DMS79 (cell line): Measurements from ENCODE around the gene TDRD1.

ENCODE experiments used
- DNase-seq: peaks from one replicate; lab custom pipeline; 2025; lab: John Stamatoyannopoulos, UW

Gene TDRD1

DNA sequence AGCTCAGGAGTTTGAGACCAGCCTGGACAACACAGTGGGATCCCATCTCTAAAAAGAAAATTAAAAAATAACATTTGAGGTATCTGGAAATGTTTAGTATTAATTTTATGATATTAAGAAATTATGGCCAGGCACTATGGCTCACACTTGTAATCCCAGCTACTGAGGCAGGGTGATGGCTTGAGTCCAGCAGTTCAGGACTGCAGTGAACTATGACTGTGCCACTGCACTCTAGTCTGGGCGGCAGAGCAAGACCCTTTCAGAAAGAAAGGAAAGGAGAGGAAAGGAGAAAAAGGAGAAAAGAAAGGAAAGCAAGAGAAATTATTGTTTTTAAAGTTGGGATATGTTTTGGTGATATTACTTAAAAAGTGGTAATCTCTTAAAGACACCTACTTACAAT, 2.6 kb upstream of the TDRD1 start:
- no peak for DNase-seq

DNA sequence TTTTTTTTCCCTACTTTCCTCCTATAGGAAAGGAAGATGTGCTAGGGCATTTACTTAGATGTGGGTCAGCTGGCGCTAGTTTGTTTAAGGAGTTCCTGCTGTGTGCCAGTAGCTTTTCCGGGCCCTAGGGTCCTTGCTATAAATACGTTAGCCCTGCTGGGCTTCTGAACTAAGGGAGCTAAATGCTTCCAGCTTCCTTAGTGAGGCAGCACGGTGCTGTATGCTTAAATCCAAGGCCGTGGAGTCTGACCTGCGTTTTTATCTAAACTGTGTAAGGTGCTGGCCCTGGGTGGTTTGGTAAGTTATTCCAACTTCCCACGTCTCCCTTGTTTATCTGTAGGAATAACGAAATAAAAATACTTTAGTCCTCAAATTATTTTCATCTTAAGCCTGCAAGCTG, 594 bp downstream of the TDRD1 start:
- no peak for DNase-seq

DNA sequence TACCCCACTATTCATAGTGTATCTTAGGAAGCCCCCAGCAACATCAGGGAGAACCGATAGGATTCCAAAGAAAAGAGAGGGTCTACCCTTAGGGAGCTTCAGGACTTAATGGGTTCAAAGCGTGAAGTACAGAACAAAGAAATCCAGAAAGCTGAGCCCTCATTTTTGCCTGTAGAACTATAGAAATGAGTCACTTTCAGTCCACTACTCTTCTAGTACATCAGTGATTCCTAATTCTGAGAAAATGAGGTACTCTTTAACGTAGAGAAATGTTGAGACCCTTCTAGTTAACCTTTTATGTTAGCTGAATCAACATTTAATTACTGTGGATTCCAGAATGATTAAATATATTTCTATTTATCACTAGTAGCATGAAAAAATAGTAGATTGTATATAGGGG, 1.8 kb downstream of the TDRD1 start:
- no peak for DNase-seq

DNA sequence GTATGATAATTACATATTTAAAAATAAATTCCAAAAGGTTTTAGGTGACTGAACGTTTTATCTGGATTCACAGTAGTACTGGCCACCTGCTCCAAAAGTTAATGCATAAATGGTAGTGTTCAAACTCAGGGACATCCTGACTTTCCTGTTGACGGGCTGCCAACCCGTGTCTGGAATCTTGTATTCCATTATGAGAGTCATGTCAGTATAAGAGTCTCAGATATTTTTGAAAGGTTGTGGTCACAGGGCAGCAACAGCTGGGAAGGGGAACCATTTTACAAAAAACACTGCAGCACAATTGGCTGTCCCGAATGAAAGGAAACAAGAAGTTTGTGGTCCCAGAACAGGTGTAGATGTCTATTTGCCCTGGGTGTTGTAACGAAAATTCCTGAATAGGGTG, 2.8 kb downstream of the TDRD1 start:
- DNase-seq = no peak

DNA sequence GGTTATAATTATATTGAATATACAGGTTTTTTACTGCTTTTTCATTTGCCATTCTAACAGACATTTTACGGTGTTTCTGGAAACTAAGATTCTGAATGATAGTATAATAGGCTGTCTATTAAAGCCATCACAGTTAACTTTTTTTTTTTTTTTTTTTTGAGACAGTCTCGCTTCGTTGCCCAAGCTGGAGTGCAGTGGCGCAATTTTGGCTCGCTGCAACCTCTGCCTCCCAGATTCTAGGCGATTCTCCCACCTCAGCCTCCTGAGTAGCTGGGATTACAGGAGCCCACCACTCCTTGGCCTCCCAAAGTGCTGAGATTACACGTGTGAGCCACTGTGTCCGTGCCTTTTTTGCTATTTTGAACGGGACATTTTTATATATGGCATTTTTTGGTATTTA, 4.4 kb downstream of the TDRD1 start:
- DNase-seq = no peak

DNA sequence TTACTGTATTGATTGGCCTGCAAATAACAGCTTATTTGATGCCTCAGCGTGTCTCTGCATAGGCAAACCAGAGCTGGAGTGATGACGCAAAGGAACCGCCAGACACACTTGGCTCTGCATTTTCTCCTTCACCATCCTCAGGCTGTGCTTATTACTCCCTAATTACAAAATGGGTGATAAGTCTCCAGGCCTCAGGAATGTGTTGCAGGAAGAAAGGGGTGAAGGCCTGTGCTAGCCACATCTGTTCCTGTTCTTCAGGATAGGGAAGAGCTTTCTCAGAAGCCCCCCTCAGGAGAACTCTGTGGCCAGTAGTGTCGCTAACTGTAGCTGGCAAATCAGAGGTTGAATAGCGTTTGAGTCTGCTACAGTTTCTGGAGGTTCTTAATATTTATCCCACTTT, 5.1 kb downstream of the TDRD1 start:
- DNase-seq = no peak

DNA sequence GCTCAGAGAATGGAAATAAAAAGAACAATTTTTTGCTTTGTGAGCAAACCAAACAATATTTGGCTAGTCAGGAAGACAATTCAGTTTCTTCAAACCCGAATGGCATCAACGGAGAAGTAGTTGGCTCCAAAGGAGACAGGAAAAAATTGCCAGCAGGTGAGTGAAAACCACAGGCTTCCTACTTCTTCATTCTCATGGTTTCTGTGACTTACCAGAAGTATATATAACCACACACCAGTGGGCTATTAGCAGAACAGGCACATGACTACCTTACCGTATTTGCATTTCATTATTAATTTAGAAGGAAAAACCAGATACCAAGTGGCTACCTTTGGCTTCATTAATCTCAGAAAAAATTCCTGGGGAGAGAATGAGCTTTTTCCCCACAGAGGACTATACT, 8.8 kb downstream of the TDRD1 start:
- DNase-seq = no peak

DNA sequence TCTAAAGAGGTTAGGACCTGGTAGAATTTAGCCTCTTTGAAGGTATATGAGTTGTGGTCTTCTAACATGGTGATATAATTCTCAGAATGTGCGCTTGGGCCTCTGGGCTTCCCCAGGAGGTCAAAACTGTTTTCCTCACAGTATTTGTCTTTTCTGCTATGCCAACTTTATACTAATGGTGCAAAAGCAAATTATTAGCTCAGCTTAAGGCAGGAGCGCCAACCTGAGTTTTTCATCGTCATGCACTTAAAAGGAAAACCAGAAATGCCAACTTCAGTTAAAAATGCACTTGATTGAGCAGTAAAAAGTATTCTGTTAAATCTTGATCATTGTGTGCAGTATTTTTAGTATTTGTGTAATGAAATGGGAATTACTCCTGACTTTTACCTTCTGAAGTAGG, 9.7 kb downstream of the TDRD1 start:
- DNase-seq = no peak

DNA sequence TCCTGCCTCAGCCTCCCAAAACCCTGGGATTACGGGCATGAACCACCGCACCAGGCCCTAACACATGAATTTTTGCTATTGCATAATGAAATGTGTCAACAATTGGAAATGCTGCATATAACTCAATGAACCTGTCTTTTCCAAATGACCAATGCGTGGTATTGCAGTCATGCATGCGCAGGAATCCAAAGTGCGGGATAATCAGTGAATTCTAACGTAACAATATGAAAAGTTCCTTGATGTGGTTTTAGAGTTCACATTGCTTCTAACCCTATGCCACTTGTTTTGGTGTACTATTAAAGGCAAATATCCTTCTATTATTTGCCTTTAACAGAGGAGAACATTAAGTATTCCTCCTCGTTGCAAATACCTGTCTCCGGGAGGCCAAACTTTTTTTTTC, 10.5 kb downstream of the TDRD1 start:
- DNase-seq = no peak

DNA sequence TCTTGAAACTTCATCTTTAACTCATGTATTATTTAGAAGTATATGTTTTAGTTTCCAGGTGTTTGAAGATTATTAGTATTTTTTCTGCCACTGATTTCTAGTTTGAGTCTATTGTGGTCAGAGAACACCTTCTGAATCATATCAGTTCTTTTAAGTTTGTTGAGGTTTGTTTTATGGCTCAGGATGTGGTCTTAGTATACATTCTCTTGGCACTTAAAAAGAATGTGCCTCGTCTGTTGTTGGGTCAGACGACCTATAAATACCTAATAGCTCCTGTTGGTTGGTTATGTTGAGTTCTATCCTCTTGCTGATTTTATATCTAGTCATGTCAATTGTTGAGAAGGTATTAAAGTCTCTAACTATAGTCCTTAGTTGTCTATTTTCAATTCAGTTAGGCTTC, 15.9 kb downstream of the TDRD1 start:
- DNase-seq = no peak

DNA sequence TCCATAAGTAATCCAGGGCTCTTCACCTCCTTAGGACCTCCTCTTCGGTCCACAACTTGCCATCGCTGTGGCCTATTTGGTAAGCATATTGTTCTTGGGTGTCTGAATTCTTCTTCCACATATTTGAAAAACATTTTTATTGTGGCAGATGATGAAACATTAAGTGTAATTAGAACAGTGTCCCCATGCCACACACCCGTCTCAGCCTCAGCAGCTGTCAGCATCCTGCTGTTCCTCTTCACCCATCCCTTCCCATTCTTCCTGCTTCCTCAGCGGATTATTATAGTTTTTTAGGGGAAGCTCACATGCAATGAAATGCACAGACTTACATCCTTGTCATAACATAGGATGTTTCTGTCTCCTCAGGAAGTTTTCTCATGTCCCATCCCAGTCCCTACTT, 20.1 kb downstream of the TDRD1 start:
- no peak for DNase-seq

DNA sequence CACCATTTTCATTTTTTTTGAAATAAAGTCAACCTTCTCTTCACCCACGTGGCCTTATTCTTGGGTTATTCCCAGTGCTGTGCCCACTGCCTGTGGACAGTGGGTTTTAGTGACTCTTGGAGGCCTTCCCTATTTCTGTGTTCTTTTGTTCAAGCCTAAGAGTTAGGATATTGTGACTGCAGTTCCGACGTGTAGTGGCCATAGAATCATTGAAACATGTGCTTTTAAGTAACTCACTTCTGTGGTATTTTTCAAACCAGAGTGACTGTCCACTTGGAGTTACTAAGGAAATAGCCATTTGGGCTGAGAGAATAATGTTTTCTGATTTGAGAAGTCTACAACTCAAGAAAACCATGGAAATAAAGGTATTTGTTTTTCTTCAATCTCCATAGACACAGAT, 23.7 kb downstream of the TDRD1 start:
- no peak for DNase-seq

DNA sequence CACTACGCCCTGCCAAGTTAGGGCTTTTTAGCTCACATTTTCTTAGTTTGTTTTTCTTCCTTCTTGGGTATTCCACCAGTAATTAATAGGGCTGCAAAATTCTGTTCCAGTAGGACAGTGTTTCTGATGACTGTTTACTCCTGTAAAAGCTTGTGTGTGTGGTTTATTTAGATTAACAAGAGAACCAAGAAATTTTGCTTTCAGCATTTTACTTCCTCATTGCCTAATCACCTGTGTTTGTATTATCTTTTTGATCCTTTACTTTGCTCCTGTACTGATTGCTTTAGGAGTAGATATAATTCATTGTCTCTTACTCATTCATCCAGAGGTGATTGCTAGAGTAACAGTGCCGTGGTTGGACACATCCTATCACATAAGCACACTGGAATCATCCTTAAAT, 27.7 kb downstream of the TDRD1 start:
- DNase-seq = no peak

DNA sequence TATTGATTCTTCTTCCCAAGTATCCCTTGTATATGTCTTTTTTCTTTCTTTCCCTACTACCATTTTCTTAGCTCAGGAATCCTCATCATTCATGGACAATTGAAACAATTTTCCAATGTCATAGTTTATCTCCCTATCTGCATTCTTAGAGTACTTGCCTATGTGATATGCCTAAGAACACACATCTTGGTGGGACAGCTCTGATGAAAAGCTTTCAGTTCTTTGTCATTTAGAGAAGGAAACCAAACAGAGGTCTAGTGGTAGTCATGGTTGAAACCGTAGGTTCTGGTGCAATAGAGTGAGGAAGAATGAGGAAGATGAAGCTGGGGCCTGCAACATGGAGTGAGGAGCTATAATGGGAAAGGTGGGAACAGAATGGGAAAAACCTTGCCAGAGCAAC, 28.2 kb downstream of the TDRD1 start:
- DNase-seq = no peak

DNA sequence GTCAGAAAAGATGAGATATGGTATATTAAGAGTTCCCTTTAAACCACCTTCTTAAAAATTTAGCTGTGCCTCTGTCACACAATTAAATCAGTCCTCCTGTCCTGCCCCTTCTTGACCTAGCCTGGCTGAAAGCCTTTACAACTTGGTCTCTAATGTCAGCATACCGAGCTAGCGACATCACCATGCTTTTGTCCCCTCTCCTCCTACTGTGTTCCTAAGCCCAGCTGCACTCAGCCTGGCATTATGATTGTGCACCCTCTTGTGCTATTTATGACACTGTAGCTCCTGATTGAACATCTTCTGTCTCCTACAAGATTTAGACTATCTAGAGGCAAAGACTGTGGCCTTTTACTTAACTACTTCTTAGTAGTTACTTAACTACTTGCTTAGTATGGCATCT, 29.2 kb downstream of the TDRD1 start:
- no peak for DNase-seq

DNA sequence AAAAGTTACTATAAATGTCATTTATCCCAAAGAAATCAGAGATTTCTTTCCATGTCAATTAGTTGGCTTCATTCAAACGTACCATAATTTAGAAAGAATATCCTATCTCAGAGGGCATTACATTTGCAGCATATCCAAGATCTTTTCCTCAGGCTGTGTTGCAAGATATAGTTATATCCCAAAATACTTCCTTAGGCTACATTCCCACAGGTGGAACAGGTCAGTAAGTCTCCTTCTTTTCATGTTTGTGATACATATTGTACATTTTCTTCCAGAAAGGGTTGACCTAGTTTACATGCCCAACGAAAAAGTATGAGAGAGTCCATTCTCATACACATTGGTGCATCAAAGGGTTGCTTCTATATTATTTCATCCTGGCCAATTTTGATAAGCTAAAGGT, 33.0 kb downstream of the TDRD1 start:
- DNase-seq = no peak

DNA sequence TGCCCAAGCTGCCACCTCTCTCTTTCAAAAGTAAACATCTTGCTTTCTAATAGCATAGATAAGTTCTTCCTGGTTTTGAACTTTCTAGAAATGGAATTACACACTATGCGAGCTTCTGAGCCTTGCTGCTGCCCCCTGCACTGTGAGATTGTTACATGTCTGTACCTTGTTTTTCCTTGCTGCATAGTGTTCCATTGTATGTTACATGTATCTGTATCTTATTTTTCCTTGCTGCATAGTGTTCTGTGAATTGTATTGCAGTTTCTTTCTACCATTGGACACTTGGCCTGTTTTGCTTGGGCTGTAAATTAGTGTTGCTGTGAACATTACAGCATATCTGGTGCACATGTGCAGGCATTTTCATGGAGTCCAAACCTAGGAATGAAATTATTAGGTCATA, 35.9 kb downstream of the TDRD1 start:
- no peak for DNase-seq

DNA sequence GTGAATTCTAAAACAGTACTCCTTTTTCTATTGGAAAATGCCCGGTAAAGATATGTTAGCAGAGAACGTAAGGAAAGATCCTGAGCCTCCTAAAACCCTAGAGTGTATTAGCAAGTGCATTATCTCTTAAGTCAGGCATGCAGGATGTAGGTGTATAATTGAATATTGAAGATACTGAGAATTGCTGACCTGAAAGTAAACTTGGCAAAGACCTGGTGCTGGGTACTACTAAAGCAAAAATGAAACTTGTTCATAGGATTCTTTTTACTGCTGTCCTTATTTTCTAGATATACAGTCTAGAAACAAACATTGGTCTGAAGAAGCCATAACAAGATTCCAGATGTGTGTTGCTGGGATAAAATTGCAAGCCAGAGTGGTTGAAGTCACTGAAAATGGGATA, 41.1 kb downstream of the TDRD1 start:
- DNase-seq = no peak

DNA sequence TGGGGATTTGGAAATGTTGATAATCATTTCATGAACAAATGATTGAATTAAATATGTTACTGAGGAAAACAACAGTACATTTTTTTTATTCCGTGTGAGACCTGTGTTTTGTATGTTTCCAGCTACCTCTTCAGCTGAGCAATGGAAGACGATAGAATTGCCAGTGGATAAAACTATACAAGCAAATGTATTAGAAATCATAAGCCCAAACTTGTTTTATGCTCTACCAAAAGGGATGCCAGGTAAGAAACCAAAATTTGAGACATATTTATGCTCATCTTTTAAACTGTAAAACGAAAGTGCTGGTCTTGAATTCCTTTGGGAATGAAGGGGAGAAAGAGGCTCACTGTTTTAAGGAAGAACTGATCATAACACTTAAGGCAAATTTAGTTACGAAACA, 42.1 kb downstream of the TDRD1 start:
- no peak for DNase-seq

DNA sequence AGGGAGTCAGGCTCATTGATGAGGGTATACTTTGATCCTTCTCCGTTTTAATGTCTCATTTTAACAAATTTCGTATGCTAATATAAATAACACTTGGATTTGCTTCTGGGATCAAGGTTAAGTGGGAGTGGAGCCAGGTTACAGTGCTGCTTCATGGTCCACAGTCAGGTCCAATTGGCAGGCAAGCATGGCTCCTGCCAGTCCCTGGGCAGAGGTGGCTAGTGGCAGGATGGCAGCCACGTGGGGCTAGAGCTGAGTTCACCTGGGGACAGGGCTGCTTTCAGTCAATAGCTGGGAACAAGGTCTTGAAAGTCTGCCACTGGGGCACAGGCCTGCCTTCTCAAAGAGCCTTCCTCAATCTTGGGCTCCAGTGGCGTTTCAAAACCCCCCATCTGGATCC, 43.9 kb downstream of the TDRD1 start:
- no peak for DNase-seq

DNA sequence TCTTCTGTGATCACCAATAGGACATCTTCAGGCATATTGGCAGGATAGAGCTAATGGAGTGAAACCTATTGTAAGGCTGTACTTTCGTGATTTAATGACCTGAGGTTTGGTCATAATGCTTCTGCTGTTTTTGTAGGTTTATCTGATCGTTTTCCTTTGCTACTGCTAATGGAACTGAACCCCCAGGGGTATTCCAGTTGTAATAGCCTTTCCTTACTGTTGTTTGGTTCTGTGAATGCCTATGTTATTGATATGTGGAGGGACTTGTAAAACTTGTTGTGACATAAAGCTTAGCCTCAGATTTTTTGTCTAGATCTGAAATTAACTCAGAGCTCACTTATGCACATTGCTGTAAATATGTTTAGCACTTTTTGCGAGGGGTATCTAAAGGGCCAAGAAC, 49.0 kb downstream of the TDRD1 start:
- no peak for DNase-seq

DNA sequence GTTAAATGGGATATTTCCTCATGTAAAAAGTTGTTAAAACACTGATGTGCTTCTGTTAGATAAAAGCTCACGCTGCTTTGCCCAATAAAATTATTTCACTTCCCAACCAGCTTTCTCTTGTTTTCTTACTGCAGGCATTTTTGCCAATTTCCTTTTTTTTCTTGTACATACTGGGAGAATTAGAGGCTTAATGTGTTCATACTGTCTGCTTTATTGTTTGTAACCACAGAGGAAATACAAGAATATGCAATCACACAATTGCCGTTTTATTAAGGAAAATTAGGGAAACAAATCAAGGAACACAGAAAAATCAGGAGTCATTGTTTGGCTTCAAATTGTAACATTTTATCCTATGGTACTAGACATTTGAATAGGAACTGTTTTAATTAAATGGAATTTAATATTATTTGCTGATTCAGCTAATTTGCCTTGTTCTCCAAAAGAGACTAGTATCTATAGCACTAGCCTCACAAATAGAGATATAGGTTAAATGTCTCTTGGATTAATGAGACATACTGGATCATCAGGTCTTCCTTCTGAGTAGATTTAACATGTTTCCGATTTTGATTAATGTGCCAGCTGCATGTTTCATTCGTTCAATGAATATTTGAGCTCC, 53.5 kb downstream of the TDRD1 start:
- no peak for DNase-seq

DNA sequence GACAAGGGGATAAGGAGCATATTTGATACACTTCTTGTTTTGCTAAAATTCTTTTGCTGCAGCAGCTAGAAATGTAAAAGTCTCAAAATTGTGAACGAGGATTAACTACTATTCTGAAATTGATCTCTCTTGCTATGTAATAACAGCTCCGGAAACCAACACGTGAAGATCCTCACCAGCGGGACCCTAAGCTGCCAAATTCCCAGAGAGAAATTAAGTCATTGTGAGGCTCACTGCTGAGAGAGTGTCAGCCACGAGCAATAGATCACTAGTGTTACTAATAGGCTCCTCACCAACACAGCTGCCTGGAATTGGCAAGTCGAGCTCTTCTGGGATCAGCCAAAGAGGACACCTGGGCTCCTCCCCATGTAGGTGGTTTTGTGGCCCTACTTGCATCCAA, 54.3 kb downstream of the TDRD1 start:
- no peak for DNase-seq

DNA sequence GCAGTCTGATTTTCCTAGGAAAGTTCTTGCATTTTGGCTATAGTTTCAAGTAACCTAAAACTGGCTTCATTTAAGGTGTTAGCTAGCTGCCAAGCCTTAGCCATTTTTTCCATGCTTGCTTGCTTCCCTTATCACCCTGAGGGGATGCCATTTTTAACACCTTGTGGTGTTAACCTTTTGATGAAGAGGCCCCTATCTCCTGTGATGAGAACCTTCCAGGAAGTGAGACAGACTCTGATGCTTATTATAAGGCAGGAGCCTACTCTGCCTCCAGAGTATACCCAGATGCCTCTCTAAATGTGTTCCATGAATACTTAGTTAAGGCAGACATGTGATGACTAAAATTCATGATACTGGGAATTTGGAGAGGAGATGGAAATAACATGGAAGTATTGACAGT, 55.0 kb downstream of the TDRD1 start:
- DNase-seq = no peak
